ENCODE results near the gene PADI6. TPM values are rescaled to one million over a fixed set of nuclear protein-coding genes. Genes with fewer than 3 reads are reported as not detected.

The PADI6 gene
- total and polyA plus RNA-seq, 9 of the 15 experiments (the other 6 are each of a cell fraction or from before 2014, with no cell fraction given) = not detected

GRCh38 chr1:17360272-17360956, 11.6 kb upstream of the PADI6 start (continued):
- TF ChIP-seq E4F1 (CRISPR knock-in tag; IDR thresholded peaks at IDR 0.05; ENCODE audit: borderline replicate concordance) (no peak), POLR2G (IDR thresholded peaks at IDR 0.05; ENCODE audit: low read depth, low read length) (no peak), NONO (IDR thresholded peaks at IDR 0.05; ENCODE audit: low read depth in 2 of 2, low read length in 1 of 2) (no peak), POLR2B (IDR thresholded peaks at IDR 0.05; ENCODE audit: low read depth, partially characterized antibody) (no peak), USF1 (CRISPR knock-in tag; IDR thresholded peaks at IDR 0.05) (no peak), KAT2B (IDR thresholded peaks at IDR 0.05; ENCODE audit: low read depth, low read length) (no peak), MTA3 (IDR thresholded peaks at IDR 0.05; ENCODE audit: borderline replicate concordance) (peak; percentile 76; the same call in 1 of the 2 replicates), POLR2AphosphoS5 (IDR thresholded peaks at IDR 0.05; ENCODE audit: control insufficient read depth, insufficient read depth, low read depth, low read length) (peak; percentile 93), SP2 (IDR thresholded peaks at IDR 0.05; ENCODE audit: extremely low read depth, low read depth, low read length, poor library complexity, severe bottlenecking) (no peak), ZNF79 (CRISPR knock-in tag; IDR thresholded peaks at IDR 0.05; ENCODE audit: low read depth) (peak; percentile 92), PML (IDR thresholded peaks at IDR 0.05; ENCODE audit: low read length) (peak; percentile 81), ZC3H8 (IDR thresholded peaks at IDR 0.05) (no peak), ZHX1 (conservative IDR thresholded peaks at IDR 0.05; ENCODE audit: low read length) (no peak), ZNF639 (CRISPR knock-in tag; conservative IDR thresholded peaks at IDR 0.05 in 1 of 2, IDR thresholded peaks at IDR 0.05 in 1 of 2) (peak in 1 of 2 experiments; percentile 99; a peak in 2 of 4 replicates)
